NCI-H2227 (cell line): ENCODE results near the gene AQP6.

Source experiments
- DNase-seq: peaks from one replicate; lab custom pipeline; 2025; ENCODE audit not compliant: unreplicated experiment; lab: John Stamatoyannopoulos, UW

Gene AQP6

GRCh38 chr12:49942921-49943624, 29.7 kb upstream of the AQP6 start:
- DNase-seq: no peak

- no peak for DNase-seq
These were observed 29.2 kb upstream of the AQP6 start for GRCh38 chr12:49943625-49943960.

- DNase-seq: no peak
These were observed 28.7 kb upstream of the AQP6 start for GRCh38 chr12:49944046-49944445.

GRCh38 chr12:49944718-49945117, 28.0 kb upstream of the AQP6 start:
- DNase-seq: no peak

GRCh38 chr12:49945394-49946080, 27.2 kb upstream of the AQP6 start:
- DNase-seq: peak; percentile 68

GRCh38 chr12:49946086-49946485, 26.7 kb upstream of the AQP6 start:
- DNase-seq: no peak

GRCh38 chr12:49946497-49946896, 26.2 kb upstream of the AQP6 start:
- no peak for DNase-seq

- no peak for DNase-seq
These were observed 25.0 kb upstream of the AQP6 start for GRCh38 chr12:49947593-49948226.

GRCh38 chr12:49948866-49949845, 23.6 kb upstream of the AQP6 start:
- DNase-seq: no peak

GRCh38 chr12:49949866-49950265, 22.9 kb upstream of the AQP6 start:
- DNase-seq: no peak

GRCh38 chr12:49950273-49951251, 22.2 kb upstream of the AQP6 start, which contains the start of gene AQP2:
Gene AQP2, plus strand, starts transcription at chr12:49950737. Its CDS starts 94 bp downstream, at chr12:49950831.
- DNase-seq: no peak

- DNase-seq: no peak
These were observed 21.1 kb upstream of the AQP6 start for GRCh38 chr12:49951411-49952240.

GRCh38 chr12:49952391-49953055, 20.2 kb upstream of the AQP6 start:
- DNase-seq: no peak

GRCh38 chr12:49953151-49953550, 19.6 kb upstream of the AQP6 start:
- no peak for DNase-seq

- DNase-seq: no peak
These were observed 18.5 kb upstream of the AQP6 start for GRCh38 chr12:49953961-49954846.

- no peak for DNase-seq
These were observed 17.6 kb upstream of the AQP6 start for GRCh38 chr12:49954863-49955830.
